ENCODE measurements around the gene KNCN.

DNA sequence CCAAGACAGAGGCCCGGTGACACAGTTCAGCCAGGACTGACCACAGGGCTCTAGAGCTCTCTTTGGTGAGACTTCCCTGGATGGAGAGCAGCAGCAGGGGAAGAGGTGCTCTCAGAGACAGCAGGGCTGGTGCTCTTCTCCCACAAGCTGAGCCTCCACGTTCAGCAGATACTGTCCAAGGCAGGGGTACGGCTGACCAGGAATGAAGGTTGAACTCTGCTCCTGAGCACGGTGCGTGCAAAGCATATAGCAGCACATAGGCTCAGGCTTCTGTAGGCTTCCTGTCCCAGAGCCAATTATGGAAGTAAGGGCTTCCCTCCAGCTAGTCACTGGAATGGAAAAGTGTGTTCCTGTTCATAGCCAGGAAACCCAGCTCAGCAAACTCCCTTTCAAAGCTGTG, 37.9 kb downstream of the KNCN start:
- TF ChIP-seq BHLHE40 (IDR thresholded peaks at IDR 0.05; ENCODE audit: borderline replicate concordance) (no peak), CTBP1 (IDR thresholded peaks at IDR 0.05; ENCODE audit: borderline replicate concordance) (no peak), HDGF (IDR thresholded peaks at IDR 0.05; ENCODE audit: borderline replicate concordance) (no peak), ELF4 (IDR thresholded peaks at IDR 0.05) (no peak), LEF1 (IDR thresholded peaks at IDR 0.05; ENCODE audit: borderline replicate concordance) (no peak)
- TF ChIP-seq, protein P1, sequence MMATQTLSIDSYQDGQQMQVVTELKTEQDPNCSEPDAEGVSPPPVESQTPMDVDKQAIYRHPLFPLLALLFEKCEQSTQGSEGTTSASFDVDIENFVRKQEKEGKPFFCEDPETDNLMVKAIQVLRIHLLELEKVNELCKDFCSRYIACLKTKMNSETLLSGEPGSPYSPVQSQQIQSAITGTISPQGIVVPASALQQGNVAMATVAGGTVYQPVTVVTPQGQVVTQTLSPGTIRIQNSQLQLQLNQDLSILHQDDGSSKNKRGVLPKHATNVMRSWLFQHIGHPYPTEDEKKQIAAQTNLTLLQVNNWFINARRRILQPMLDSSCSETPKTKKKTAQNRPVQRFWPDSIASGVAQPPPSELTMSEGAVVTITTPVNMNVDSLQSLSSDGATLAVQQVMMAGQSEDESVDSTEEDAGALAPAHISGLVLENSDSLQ (IDR thresholded peaks at IDR 0.05): no peak

Measured in HEK293T (cell line).